GM12878 (cell line): ENCODE data around the gene MRGPRE. TPM values are rescaled to one million over a fixed set of nuclear protein-coding genes. Genes with fewer than 3 reads are reported as not detected.

Experiments used
- ATAC-seq: fragments of 200-7000 bp; cut with Tn5 transposase; 3 replicates; pipeline ENCODE4 v1.9.1; 2020; ENCODE audit warnings: mild to moderate bottlenecking, moderate library complexity
- BruUV-seq: library from RNA; stranded (reverse); fragments of 400-500 nt; replicated peaks from 2 replicates; lab custom pipeline; 2021; lab: Mats Ljungman, UMichigan
- CTCF ChIA-PET: fragments of 300-600 bp; sonication (Branson Sonifier 250); formaldehyde crosslinking; extraction: SDS; loops from one replicate; lab custom pipeline; 2021; ENCODE audit warnings: inconsistent platforms; lab: Yijun Ruan, JAX
- POLR2A ChIA-PET: fragments of 350-600 bp; formaldehyde crosslinking; extraction: SDS; loops from one replicate; lab custom pipeline; 2021; ENCODE audit warnings: inconsistent platforms; lab: Charles Lee
- RAD21 ChIA-PET: fragments of 300-600 bp; sonication (Branson Sonifier 250); formaldehyde crosslinking; loops from one replicate; lab custom pipeline; 2023; ENCODE audit warnings: antibody characterized with exemption; ENCODE audit not compliant: unreplicated experiment; lab: Charles Lee
- SMC1A ChIA-PET: fragments of 300-600 bp; sonication (Branson Sonifier 250); formaldehyde crosslinking; loops from one replicate; lab custom pipeline; 2023; ENCODE audit not compliant: unreplicated experiment, uncharacterized antibody; lab: Charles Lee
- DNase-seq: peaks from one replicate; pipeline ENCODE4 v3.0.0-alpha.2; 2011; ENCODE audit warnings: low read depth, low spot score
- FAIRE-seq: peaks from 3 replicates; lab custom pipeline; 2011; peaks lifted over from hg19 to GRCh38; lab: Jason Lieb, UNC
- H2AFZ ChIP-seq: 2 replicates; pipeline ENCODE4 v1.6.0; 2011; ENCODE audit warnings: low read depth, low read length, control low read depth; ENCODE audit not compliant: control insufficient read depth
- H3K27ac ChIP-seq: 2 replicates; pipeline ENCODE4 v1.5.1; 2011; ENCODE audit warnings: control low read depth; ENCODE audit not compliant: control insufficient read depth, insufficient read depth
- H3K27me3 ChIP-seq, 2 experiments: replicated peaks in 1 of 2; 2 replicates each; pipeline versions ENCODE4 v1.6.0 to v1.6.1; 2011; ENCODE audit warnings: low read length in 1 of 2; ENCODE audit not compliant: control insufficient read depth in 2 of 2, insufficient read depth in 2 of 2
- H3K36me3 ChIP-seq, 2 experiments: 2 replicates each; pipeline ENCODE4 v1.5.1; 2011; ENCODE audit warnings: low read length in 1 of 2; ENCODE audit not compliant: control insufficient read depth in 2 of 2, insufficient read depth in 2 of 2
- H3K4me1 ChIP-seq: 2 replicates; pipeline ENCODE4 v1.6.1; 2011; ENCODE audit warnings: mild to moderate bottlenecking, low read length, moderate library complexity, mixed read lengths; ENCODE audit not compliant: control insufficient read depth, insufficient read depth
- H3K4me2 ChIP-seq: 2 replicates; pipeline ENCODE4 v1.6.0; 2011; ENCODE audit warnings: control low read depth; ENCODE audit not compliant: control insufficient read depth, insufficient read depth
- H3K4me3 ChIP-seq: fragments of 200-600 bp; sonication (generic); 2 replicates; pipeline ENCODE4 v1.5.1; 2016
- H3K79me2 ChIP-seq: 2 replicates; pipeline ENCODE4 v1.6.0; 2011; ENCODE audit warnings: low read length; ENCODE audit not compliant: control insufficient read depth, insufficient read depth
- H3K9ac ChIP-seq: 2 replicates; pipeline ENCODE4 v1.8.0; 2011; ENCODE audit warnings: low read length, control low read depth, mixed read lengths; ENCODE audit not compliant: control insufficient read depth, insufficient read depth
- H3K9me3 ChIP-seq: replicated peaks from 3 replicates; pipeline ENCODE4 v1.5.1; 2011; ENCODE audit warnings: mild to moderate bottlenecking, low read length; ENCODE audit not compliant: control insufficient read depth, insufficient read depth
- H4K20me1 ChIP-seq: 2 replicates; pipeline ENCODE4 v1.6.0; 2011; ENCODE audit not compliant: control insufficient read depth, insufficient read depth
- GABPA ChIP-seq: IDR thresholded peaks from 2 replicates; pipeline ENCODE4 v1.6.1; 2014; ENCODE audit warnings: antibody characterized with exemption, low read depth, mild to moderate bottlenecking, inconsistent platforms
- SMARCA5 ChIP-seq: fragments of 450-650 bp; IDR thresholded peaks from 2 replicates; pipeline ENCODE4 v1.6.1; 2017; ENCODE audit warnings: mild to moderate bottlenecking
- ZZZ3 ChIP-seq: IDR thresholded peaks from 2 replicates; pipeline ENCODE4 v1.6.1; 2011; ENCODE audit warnings: low read depth; ENCODE audit not compliant: control insufficient read depth, insufficient read length
- WGBS: methylation state at CpG from one replicate; pipeline ENCODE4 v1.1.6; 2016; ENCODE audit warnings: low lambda C conversion rate; ENCODE audit not compliant: insufficient replicate concordance, insufficient coverage; ENCODE audit errors: missing lambda C conversion rate; 5-methylcytosine and 5-hydroxymethylcytosine counted together
- in situ Hi-C: fragments of 300-500 bp; cut with MboI; formaldehyde crosslinking; loops from 9 replicates; pipeline ENCODE4 v1.14.3; 2018; ENCODE audit warnings: mixed read lengths
- intact Hi-C: fragments of 100-400 bp; cut with micrococcal nuclease; formaldehyde crosslinking; loops from one replicate; pipeline ENCODE4 v1.14.2; 2022; ENCODE audit not compliant: unreplicated experiment
- polyA plus RNA-seq, 11 experiments: library from polyadenylated mRNA; depleted of rRNA in 4 of 11; unstranded in 6 of 11; stranded (reverse) in 5 of 11; fragments of >200 nt; fragmentation: Nextera tagmentation in 4 of 11; fragmentation: Illumina TruSeq in 1 of 11; extraction: Ambion mirVana in 4 of 11; extraction: Trizol in 1 of 11; gene quantifications; 1 replicate in 1 of 11; 2 replicates in 10 of 11; pipeline versions ENCODE4 v1.2.1 to v1.2.3, GENCODE V29; 2011 to 2016; ENCODE audit warnings: inconsistent platforms in 2 of 11, missing spikeins in 2 of 11, low read depth in 1 of 11
- total RNA-seq, 4 experiments: library from RNA; depleted of rRNA in 3 of 4; stranded (reverse); fragments of >200 nt in 3 of 4; fragmentation: Illumina TruSeq in 1 of 4; extraction: Trizol in 1 of 4; gene quantifications; 2 replicates each; pipeline versions ENCODE4 v1.2.1 to v1.2.3, GENCODE V29; 2013 to 2021
- TF ChIP-seq, protein P1 (sequence below): fragments of 450-650 bp; formaldehyde crosslinking; IDR thresholded peaks from 2 replicates; pipeline ENCODE4 v1.4.0; 2020; ENCODE audit warnings: mild to moderate bottlenecking, moderate library complexity

MRGPRE gene
- total and polyA plus RNA-seq, 10 of the 15 experiments (the other 5 are each of a cell fraction or from before 2014, with no cell fraction given) = 0.34 TPM; not detected in 9

DNA sequence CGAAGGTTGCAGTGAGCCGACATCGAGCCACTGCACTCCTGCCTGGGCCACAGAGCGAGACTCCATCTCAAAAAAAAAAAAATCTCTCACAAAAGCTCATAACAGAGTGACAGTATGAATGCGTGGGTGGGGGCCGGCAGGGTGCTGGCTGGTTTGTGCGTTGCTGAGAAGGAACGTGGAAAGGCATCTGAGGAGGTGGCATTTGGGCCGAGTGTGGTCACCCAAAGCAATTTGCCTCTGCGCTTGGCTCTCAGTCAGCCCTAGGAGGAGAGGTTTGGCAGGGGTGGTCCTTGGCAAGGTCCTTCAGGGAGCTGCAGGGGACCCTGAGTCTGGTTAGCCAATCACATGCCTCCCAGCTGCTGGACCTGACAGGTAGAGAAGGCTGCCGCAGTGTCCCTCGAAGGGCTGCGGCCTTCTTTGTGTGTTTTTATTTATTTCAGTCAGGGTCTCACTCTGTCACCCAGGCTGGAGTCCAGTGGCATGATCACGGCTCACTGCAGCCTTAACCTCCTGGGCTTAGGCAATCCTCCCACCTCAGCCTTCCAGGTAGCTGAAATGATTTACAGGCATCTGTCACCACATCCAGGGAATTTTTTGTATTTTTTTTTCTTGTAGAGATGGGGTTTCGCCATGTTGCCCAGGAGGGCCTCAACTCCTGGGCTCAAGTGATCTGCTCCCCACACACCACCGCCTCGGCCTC, 43.6 kb downstream of the MRGPRE start:
- Histone ChIP-seq H4K20me1 (no peaks in the 10 kb centered on the region), H3K27ac (no peak overlapping the region)
- in situ Hi-C loops = no loop called here
- TF ChIP-seq SMARCA5 = no peak
- TF ChIP-seq, protein P1, sequence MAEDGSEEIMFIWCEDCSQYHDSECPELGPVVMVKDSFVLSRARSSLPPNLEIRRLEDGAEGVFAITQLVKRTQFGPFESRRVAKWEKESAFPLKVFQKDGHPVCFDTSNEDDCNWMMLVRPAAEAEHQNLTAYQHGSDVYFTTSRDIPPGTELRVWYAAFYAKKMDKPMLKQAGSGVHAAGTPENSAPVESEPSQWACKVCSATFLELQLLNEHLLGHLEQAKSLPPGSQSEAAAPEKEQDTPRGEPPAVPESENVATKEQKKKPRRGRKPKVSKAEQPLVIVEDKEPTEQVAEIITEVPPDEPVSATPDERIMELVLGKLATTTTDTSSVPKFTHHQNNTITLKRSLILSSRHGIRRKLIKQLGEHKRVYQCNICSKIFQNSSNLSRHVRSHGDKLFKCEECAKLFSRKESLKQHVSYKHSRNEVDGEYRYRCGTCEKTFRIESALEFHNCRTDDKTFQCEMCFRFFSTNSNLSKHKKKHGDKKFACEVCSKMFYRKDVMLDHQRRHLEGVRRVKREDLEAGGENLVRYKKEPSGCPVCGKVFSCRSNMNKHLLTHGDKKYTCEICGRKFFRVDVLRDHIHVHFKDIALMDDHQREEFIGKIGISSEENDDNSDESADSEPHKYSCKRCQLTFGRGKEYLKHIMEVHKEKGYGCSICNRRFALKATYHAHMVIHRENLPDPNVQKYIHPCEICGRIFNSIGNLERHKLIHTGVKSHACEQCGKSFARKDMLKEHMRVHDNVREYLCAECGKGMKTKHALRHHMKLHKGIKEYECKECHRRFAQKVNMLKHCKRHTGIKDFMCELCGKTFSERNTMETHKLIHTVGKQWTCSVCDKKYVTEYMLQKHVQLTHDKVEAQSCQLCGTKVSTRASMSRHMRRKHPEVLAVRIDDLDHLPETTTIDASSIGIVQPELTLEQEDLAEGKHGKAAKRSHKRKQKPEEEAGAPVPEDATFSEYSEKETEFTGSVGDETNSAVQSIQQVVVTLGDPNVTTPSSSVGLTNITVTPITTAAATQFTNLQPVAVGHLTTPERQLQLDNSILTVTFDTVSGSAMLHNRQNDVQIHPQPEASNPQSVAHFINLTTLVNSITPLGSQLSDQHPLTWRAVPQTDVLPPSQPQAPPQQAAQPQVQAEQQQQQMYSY (CRISPR knock-in tag) = no peak
- TF ChIP-seq ZZZ3 = no peak
- no peak for TF ChIP-seq GABPA
- TF ChIP-seq, all 136 proteins: peak for 0
- no peaks in the 10 kb centered on the region for H3K79me2 ChIP-seq
- 57% methylated on average over 17 of the region's 17 CpGs for WGBS
- ChIA-PET CTCF (no interaction called here), SMC1A (no interaction called here), POLR2A (no interaction called here), RAD21 (no interaction called here)
- intact Hi-C loops = no loop called here
- no peaks in the 10 kb centered on the region for H3K9me3 ChIP-seq
- H3K9ac ChIP-seq = no peak overlapping the region
- FAIRE-seq (no peak), DNase-seq (no peak), ATAC-seq (no peak)
- no peak overlapping the region for H2AFZ ChIP-seq
- no peak overlapping the region for H3K4me3 ChIP-seq
- no peaks in the 10 kb centered on the region for H3K36me3 ChIP-seq
- H3K4me1 ChIP-seq = no peaks in the 10 kb centered on the region
- BruUV-seq = no TSS peak
- no peaks in the 10 kb centered on the region; a peak in 1 of 4 replicates for H3K27me3 ChIP-seq
- H3K4me2 ChIP-seq = no peak overlapping the region
